NK-92 treated with Interleukin-12 subunit alpha and Interleukin-12 subunit beta, amount 100 ng/mL, for 24 hours (cell line): ENCODE measurements around the gene PLCL1.

Source experiments
- DNase-seq: peaks from one replicate; lab custom pipeline; 2025; lab: John Stamatoyannopoulos, UW

The PLCL1 gene

GRCh38 chr2:197857476-197858107 is 53.2 kb downstream of the PLCL1 start:
- DNase-seq = no peak

GRCh38 chr2:197858607-197859140 is 54.3 kb downstream of the PLCL1 start:
- DNase-seq = no peak

DNA sequence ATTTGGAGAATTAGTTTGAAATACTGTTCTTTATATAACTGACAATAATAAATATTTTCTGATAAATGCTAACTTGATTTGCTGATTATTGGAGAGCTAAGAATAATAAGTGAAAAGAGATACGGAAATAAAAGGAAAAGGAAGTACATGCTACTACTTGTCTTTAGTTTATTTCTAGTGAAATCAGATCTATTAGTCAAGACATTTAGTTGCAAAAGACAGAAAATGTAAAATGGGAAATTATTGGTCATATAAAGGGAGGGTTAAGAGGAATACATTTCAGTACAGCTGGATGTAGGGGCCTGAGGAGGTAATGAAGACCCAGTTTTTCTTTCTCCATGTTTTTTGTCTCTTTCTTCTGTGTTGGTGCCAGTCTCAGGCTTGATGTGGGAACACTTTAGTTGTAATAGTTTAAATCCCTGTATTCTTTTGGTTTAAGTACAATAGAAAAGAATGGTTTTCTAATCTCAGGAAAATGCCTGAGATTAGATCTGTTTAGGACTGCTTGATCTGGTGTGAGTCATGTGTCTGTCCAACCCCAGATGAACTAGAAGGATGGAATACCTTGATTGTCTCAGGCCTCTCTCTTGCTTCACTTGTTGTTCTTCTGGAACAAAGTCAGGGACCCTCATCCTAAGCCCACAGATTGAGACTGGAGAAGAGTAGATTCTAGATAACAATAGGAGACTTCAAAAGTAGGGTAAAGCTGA is 58.0 kb downstream of the PLCL1 start:
- no peak for DNase-seq

DNA sequence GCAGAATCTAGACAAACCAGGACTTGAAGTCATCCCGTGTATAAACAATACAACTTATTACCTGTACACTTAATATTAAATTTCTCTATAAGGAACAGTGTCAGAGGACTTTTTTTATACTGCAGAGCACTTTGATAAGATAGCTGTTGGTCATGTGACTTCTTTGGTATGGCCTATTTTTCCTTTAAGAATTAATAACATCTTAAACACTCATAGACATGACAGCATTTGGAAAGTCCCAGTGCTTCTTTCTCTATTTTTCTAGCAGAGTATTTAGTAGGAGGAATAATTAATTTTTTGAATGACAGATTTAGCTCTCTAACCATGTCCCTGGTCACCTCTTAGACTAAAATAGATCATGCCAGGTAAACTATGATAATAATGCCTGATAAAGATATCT is 59.4 kb downstream of the PLCL1 start:
- DNase-seq = no peak

DNA sequence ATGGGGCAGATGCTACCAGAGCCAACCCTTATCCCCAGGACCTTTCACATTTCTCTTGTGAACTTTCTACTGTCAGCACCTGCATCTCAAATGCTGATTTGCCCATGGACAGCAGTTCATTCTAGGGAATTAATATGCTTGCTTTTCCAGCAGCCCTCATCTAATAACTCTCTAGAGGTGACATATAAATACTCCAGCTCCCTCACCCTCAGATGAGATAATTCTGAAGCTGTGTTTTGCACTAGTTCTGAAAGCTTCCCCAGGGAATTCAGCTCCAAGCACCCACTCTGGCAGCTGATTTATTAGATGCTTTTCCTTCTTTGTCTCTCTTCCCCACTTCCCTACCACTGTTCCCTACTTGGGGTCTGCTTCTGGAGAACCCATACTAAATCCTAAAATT is 62.1 kb downstream of the PLCL1 start:
- DNase-seq = no peak

DNA sequence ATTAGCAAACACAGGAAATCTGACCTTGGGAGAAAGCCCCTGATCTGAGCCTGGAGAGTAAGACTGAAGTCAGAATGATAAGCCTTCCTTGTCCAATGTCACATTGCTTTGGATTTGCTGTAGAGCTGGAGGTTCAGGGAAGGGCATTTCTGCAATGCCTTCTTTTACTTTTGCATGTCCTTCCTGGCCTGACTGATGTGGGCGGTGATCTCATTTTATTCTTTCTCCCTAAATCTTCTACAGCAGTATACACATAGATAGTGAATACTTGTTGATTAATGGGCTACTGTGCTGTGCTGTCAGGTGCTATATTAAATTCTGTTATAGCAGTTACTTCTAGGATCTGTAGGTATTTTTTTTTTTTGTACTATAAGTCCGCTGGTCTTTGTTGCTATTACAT is 62.6 kb downstream of the PLCL1 start:
- no peak for DNase-seq

- DNase-seq = no peak
Measured at GRCh38 chr2:197867624-197868023, 63.2 kb downstream of the PLCL1 start.

GRCh38 chr2:197868206-197868605 is 63.8 kb downstream of the PLCL1 start:
- DNase-seq = no peak

DNA sequence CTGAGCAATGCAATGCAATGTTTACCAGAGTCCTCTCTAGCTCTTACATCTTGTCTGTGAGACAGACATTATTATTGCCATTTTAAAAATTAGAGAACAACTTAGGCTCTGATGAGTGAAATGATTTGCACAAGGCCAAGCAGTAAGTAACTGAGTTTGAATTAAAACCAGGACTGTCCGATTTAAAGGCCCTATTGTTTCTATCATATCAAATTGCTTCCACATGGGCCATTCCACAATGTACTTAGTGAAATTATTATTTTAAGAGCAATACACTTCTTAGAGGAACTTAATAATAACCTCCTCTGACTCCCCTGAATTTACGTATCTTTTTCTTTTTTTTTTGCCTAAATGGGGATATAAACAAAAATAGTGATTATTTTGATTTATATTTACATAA is 64.6 kb downstream of the PLCL1 start:
- DNase-seq = no peak

DNA sequence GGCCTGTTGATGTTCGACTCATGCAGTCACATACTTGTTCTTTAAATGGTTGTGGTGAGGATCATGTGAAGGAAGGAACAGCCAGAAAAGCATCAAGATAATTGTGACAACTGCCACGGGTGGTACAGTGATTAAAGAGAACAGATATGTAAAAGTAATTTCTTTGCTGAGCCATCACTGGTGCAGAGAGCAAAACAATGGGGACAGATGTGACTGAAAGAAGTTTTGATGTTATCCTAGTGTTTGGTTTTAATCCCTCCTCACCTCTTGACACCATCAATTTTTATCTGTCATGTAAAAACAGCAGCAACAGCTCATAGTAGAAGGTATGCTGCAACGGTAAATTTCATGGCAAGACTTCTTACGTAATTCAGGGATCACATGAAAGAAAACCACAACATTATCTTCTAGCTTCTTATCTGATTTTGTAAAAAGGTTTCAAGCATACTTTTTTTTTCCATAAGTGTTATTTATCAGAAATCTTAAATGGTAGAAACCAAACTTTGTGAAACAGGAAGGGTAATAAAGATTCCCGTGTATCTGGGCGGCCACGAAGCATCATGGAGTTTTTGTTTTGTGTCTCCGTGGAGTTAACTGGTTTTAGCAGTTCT is 65.2 kb downstream of the PLCL1 start:
- no peak for DNase-seq

DNA sequence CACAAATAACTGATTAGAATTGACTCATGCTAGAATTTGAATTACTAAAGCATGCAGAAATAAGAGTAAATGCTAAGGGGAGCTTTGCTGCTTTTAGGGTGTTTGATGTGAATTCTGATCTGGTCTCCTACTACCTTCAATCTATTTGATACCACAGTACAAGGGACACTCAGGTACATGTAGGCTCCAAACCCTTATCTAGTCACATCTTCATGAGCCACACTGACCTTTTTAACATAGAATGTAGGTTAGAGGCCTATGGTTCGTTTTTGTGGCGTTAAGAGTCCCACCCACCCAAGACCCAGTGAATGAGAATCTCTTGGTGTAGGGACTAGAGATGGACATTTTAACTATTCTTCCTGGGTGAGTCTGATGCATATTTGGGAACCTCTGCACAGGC is 65.7 kb downstream of the PLCL1 start:
- DNase-seq = no peak

DNA sequence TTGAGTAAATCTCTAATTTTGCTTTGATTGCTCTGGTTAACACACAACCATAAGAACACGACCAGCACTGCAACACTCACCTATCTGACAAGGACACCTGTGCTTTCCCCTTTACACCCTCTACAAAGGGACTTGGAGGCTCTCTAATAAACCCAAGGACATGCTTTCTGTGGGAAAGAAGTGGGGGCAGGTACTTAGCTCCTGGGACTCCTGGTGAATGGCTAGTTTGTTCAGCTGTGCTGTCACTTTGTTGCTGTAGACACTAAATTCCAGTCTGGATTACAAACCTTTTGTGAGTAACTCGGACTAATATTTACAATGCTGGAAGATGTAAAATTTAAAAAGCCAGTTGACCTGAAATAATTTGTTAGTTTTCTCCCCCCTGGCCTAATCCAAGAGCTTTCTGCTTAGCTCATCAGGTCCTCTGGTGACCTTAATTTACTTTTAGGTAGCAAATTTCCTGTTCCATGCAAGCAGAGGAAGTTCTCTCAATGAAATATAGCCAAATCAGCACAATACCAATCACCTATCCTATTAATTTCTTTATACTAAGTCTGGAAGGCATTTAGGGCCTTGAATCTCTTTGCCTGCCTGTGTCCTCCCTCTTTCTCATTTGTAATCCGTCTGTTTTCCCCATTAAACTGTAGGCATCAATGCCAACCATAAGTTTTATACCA is 67.5 kb downstream of the PLCL1 start:
- DNase-seq = no peak

- no peak for DNase-seq
Measured at GRCh38 chr2:197873293-197873701, 68.9 kb downstream of the PLCL1 start.

- no peak for DNase-seq
Measured at GRCh38 chr2:197875763-197876162, 71.4 kb downstream of the PLCL1 start.

- DNase-seq = no peak
Measured at GRCh38 chr2:197876524-197876923, 72.1 kb downstream of the PLCL1 start.

GRCh38 chr2:197877038-197877437 is 72.6 kb downstream of the PLCL1 start:
- no peak for DNase-seq

- DNase-seq = no peak
Measured at GRCh38 chr2:197878792-197879191, 74.4 kb downstream of the PLCL1 start.

DNA sequence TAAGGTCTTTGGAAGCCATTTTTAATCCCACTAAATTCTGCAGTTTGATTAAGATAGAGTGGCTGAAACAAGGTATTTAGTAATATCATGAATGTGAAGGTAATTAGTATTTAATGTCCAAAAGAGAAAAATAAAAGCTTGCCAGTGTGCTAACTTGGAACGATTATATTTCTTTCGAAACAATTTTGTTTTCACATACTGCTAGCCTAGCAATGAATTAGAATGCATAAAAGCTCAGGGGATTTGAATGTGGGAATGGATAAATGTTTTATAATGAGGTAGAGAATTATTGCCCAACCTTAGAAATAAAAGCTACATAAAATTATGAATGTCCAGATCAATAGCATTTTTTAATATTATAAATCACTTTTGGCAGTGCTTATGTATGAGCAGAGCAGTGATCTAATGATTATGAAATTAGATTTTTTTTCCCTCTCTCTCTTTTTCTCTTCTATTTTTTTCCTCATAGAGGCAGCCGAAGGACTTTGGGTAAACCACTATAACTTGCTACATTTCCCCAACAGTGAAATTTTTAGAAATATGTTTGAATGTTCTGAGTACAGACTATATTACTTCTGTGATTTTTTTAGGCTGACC is 75.5 kb downstream of the PLCL1 start:
- DNase-seq = no peak

DNA sequence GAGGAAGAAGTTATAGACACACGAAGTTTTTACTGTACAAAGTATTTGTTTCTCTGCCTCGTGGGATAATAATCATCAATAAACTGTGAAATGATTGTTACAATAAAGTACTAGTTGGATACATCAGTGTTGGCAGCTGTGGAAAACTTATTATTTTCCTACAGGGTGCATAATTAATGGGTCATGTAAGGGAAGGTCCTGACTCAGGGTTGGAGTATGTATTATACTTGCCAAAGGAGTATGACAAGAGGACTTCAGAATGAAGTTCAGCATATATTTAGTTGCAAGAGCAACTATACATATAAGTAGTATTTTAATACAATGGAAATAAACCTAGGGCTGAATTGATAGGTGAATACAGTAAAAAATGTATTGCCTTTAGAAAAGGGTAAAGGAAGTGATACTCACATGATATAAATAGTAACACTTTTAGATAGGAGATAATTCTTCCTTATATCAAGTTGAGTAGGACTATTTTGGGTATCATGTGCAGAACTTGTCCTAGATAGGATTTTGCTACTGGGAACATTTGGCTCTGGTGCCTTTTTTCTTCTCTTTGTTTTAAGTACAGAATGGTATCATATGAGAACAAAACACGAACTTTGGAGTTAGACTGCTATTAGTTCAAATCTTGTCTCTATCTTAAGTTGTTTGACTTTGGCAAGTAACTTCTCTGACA is 79.1 kb downstream of the PLCL1 start:
- no peak for DNase-seq

GRCh38 chr2:197884252-197884651 is 79.9 kb downstream of the PLCL1 start:
- DNase-seq = no peak

DNA sequence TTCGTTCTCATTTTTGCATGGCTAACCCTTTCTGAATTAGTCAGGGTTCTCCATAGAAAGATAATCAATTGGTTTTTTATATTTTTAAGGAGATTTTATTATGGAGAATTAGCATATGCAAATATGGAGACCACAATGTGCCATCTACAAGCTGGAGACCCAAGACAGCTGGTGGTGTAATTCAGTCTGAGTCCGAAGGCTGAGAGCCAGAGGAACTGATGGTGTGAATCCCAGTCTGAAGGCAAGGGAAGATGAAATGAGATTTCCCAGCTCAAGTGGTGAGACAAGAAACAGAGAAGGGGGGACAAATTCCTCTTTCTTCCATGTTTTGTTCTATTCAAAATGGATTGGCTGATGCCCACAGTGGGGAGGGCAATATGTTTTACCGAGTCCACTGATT is 80.7 kb downstream of the PLCL1 start:
- DNase-seq = no peak

GRCh38 chr2:197885587-197885986 is 81.2 kb downstream of the PLCL1 start:
- no peak for DNase-seq
